ENCODE measurements around the gene KCNG2.

KCNG2 gene

DNA sequence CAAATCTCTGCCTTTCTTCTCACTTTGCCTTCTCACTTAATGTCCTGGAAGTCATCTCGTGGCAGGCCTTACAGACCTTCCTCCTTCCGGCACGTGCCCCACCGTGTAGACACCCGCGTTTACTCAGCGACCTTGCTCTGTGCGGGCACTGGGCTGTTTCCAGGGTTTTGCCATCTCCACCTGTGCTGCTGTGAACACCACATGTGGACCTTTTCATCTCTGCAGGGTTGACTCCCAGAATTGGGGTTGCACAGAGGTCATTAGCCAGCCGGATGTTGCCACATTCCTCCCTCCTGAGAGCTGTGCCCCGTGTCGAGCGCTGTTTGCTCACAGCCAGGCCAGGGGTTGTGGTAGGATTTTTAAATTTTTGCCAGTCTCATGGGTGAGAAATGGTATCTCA, 25.4 kb downstream of the KCNG2 start:
- no peak for DNase-seq

DNA sequence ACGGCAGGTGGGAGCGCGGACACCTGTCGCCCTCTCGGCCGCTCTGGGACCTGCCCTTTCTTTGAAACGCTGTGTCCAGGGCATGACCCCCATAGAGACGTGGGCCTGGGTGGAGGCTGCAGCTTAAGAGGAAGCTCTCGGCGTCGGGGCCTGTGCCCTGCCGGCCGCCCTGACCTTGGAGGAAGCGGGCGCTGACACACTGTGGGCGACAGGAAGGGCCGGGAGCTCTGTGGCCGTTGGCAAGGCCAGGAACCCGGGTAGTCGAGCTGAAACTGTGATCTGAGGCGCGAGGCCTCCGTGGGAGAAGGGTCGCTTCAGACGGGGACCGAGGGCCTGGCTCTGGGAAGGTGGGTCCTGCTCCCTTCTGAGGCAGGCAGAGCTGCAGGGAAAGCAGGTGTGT, 28.2 kb downstream of the KCNG2 start:
- no peak for DNase-seq

DNA sequence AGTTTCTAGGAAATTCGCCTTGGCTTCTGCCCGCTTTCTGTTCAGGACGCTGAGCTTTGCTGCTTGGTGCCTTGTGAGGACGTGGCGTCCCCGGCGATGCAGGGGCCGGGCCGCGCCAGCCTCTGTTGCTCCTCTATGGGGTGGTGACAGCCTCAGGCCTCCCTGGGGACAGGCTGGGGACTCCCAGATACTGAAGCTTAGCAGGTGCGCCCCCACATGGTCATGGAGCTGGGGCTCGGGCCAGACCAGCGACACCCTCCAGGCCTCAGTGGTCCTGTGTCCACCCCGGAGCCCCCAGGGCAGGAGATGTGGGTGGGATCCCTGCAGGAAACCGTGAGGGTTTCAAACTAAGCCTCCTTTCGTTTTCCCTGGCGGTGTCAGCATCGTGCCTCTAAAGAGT, 29.2 kb downstream of the KCNG2 start:
- no peak for DNase-seq

- no peak for DNase-seq
These were observed 30.5 kb downstream of the KCNG2 start for GRCh38 chr18:79828258-79828657.

- no peak for DNase-seq
These were observed 31.6 kb downstream of the KCNG2 start for GRCh38 chr18:79829136-79829854.

- DNase-seq = no peak
These were observed 34.4 kb downstream of the KCNG2 start for GRCh38 chr18:79832169-79832568.

DNA sequence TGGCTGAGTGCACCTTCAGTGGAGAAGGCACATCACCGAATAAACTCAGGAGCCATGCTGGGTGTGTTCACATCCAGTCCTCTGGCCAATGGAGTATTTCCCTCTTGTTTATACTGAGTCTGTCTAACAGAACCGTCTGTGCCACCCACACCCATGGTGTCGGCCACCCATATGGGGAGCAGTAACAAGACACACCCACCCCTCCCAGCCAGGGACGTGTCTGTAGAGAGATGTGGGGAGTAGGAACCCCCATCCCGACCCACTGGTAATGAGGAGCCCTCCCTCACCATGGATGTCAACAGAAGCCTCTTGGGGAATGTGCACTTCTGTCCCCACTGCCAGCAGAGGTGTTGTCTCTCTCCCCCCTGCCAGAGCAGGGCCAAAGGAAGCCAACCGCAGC, 37.1 kb downstream of the KCNG2 start:
- no peak for DNase-seq

DNA sequence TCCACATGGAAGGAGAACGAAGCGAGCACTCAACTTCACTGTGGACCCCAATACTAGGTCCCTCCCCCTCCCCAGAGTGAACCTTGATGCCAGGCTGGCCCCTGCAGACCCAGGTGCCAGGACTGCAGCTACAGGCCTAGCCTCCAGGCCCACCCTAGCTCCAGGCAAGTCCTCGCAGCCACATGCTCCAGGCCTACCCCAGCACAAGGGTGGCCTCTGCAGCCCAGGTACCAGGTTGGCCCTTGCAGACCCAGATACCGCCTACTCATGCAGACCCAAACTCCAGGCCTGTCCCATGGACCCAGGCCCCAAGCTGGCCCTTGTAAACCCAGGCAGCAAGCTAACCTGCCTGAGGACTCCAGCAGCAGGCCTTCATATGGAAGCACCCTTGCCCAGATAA, 44.2 kb downstream of the KCNG2 start:
- DNase-seq = no peak

GRCh38 chr18:79844999-79845563, 47.3 kb downstream of the KCNG2 start:
- no peak for DNase-seq

DNA sequence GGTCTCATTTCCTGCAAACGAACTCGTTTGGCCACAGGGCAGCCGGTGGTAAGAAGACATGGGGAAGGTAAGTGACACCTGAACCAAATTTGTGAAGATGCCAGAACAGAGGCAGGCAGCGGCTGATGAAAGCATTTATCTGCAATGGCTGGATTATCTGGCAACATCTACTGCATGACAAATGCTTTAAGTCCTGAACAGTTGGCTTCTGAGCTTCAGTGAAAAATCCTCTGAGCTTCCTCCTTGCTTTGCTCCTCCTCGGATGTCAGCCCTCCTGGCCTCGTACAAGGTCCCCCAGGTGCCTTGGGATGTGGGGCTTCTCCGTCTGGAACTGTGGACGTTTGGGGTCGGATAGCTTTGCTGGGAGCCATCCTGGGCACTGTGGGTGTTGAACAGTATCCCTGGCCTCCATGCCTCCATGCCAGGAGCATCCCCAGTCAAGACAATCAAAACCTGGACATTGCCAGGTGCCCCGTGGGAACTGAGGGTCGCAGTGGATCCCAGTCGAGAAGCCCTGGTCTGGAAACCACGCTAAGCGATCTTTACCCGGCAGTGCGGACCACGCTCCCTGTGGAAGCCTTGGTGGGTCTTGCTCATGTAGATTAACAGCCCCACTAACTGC, 49.3 kb downstream of the KCNG2 start:
- DNase-seq = no peak

DNA sequence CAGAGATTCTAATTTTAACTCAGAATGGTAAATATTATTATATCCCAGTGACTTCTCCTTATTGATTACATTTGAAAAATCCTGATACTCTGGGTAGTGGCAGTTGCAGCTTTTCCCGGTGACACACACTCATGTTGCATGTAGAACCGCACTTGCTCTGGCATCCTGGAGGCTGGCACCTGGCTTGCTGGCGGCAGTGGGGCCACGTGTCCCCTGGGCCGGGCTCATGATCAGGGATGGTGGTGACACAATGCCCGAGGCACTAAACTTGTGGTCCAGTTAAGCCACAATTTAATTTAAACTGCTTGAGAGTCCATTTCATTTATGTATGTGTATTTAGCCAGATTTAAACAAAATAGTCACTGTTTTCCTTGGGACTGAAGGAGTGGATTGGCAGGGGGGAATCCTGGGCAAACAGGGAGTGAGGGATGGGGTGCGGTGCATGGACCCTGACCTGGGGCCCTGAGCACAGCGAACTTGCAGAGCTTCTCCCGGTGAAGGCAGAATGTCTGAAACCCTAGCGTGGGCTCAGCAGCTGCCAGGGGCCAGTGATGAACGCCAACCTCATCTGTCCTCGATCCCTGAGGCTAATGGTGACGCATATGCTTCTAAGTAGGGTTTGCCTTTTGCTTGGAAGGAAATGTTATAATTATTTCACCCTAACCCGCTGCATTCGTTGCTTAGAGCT, 50.0 kb downstream of the KCNG2 start:
- no peak for DNase-seq

GRCh38 chr18:79848294-79848578, 50.5 kb downstream of the KCNG2 start:
- no peak for DNase-seq

- no peak for DNase-seq
These were observed 51.0 kb downstream of the KCNG2 start for GRCh38 chr18:79848579-79849327.

GRCh38 chr18:79849328-79850207, 51.8 kb downstream of the KCNG2 start:
- no peak for DNase-seq

GRCh38 chr18:79850731-79851130, 53.0 kb downstream of the KCNG2 start:
- DNase-seq = no peak

- no peak for DNase-seq
These were observed 53.8 kb downstream of the KCNG2 start for GRCh38 chr18:79851489-79851888.

GRCh38 chr18:79851950-79852349, 54.2 kb downstream of the KCNG2 start:
- DNase-seq = no peak

- no peak for DNase-seq
These were observed 55.0 kb downstream of the KCNG2 start for GRCh38 chr18:79852561-79853302.

DNA sequence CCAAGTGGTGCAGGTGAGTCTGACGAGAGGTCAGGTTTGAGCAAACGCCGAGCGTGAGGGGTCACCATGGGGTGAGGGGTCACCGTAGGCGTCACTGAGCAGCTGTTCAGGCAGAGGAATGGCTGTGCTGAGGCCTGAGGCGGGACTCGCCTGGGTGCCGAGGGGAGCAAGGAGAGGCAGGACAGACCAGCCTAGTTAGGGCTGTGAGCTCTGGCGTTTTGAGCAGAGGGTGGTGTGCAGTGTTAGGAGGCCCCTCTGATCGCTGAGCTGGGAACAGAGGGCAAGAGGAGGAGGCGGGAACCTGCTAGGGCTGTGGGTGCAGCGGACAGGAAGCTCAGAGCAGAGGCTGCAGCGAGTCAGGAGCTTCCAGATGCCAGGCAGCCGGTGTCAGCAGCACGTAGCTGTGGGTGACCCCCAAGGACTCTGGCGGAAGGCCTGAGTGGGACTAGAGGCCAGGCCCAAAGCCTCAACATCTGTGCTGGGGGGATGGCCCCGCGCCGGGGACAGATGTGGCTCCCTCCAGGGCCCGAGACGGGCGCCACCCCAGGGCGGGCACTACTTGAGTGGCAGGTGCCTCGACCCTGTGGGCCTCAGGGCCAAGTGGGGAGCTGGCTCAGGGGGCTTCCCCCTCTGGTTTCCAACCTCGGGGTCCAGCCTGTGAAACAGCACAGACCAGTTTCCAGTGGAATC, 55.7 kb downstream of the KCNG2 start:
- no peak for DNase-seq

DNA sequence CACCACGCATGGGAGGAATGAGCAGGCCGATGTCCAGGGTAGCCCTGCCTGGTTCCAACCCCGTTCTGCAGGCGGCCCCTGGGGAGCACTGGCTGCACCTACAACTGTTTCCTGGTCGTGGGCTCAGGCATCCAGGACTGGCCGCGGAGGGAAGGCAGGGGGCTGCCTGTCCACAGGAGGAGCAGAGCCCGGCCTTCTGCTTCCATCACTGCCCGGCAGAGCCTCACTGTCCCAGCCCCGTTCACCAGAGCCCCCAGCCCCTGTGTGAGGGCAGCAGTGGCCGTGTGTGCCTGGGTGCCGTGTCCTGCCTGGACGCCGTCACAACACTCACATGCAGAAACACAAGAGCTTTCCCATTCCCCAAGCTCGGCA, 56.2 kb downstream of the KCNG2 start:
- DNase-seq = no peak
